T follicular helper cell (primary cell): ENCODE data around the gene ITIH5.

Experiments used
- DNase-seq: peaks from one replicate; pipeline ENCODE4 v3.0.0-alpha.2; 2020; ENCODE audit warnings: low read depth

The ITIH5 gene

GRCh38 chr10:7626283-7626682 is 40.5 kb downstream of the ITIH5 start:
- DNase-seq = no peak

GRCh38 chr10:7625836-7626235 is 40.9 kb downstream of the ITIH5 start:
- DNase-seq = no peak

- DNase-seq = no peak
Measured at GRCh38 chr10:7625009-7625408, 41.8 kb downstream of the ITIH5 start.

GRCh38 chr10:7622969-7623368 is 43.8 kb downstream of the ITIH5 start:
- no peak for DNase-seq

- DNase-seq = no peak
Measured at GRCh38 chr10:7618461-7618860, 48.3 kb downstream of the ITIH5 start.

GRCh38 chr10:7611909-7612308 is 54.9 kb downstream of the ITIH5 start:
- DNase-seq = no peak

GRCh38 chr10:7610651-7611389 is 55.9 kb downstream of the ITIH5 start:
- DNase-seq = no peak

- no peak for DNase-seq
Measured at GRCh38 chr10:7610026-7610425, 56.7 kb downstream of the ITIH5 start.

GRCh38 chr10:7609556-7609955 is 57.2 kb downstream of the ITIH5 start:
- no peak for DNase-seq

GRCh38 chr10:7608001-7608400 is 58.8 kb downstream of the ITIH5 start:
- DNase-seq = no peak

GRCh38 chr10:7606951-7607404 is 59.8 kb downstream of the ITIH5 start:
- DNase-seq = no peak

GRCh38 chr10:7605565-7606295 is 61.0 kb downstream of the ITIH5 start:
- no peak for DNase-seq

GRCh38 chr10:7601023-7601656 is 65.6 kb downstream of the ITIH5 start:
- no peak for DNase-seq

- no peak for DNase-seq
Measured at GRCh38 chr10:7598771-7599170, 68.0 kb downstream of the ITIH5 start.

GRCh38 chr10:7596356-7596755 is 70.4 kb downstream of the ITIH5 start:
- DNase-seq = no peak

GRCh38 chr10:7593905-7594304 is 72.9 kb downstream of the ITIH5 start:
- no peak for DNase-seq

GRCh38 chr10:7593063-7593462 is 73.7 kb downstream of the ITIH5 start:
- DNase-seq = no peak

GRCh38 chr10:7592627-7593026 is 74.1 kb downstream of the ITIH5 start:
- no peak for DNase-seq

- DNase-seq = no peak
Measured at GRCh38 chr10:7590271-7590670, 76.5 kb downstream of the ITIH5 start.

GRCh38 chr10:7589748-7590147 is 77.0 kb downstream of the ITIH5 start:
- no peak for DNase-seq

GRCh38 chr10:7587865-7588188 is 78.9 kb downstream of the ITIH5 start:
- no peak for DNase-seq

GRCh38 chr10:7587168-7587864 is 79.5 kb downstream of the ITIH5 start:
- no peak for DNase-seq

GRCh38 chr10:7585228-7585627 is 81.5 kb downstream of the ITIH5 start:
- no peak for DNase-seq
